ENCODE data around the gene PLA2G4A. TPM values are rescaled to one million over a fixed set of nuclear protein-coding genes. Genes with fewer than 3 reads are reported as not detected.

PLA2G4A gene
- total and polyA plus RNA-seq, 2 experiments from 2014 or later = 1.6 to 2.9 TPM

GRCh38 chr1:186974774-186975181 lies 146.0 kb downstream of the PLA2G4A start:
- H3K4me3 ChIP-seq = peak overlapping the region; percentile 51
- H3K4me2 ChIP-seq (ENCODE audit: unreplicated experiment) = peak overlapping the region; percentile 79
- no peaks in the 10 kb centered on the region for H4K20me1 ChIP-seq (ENCODE audit: insufficient read depth)
- peaks cover 19% of the 10 kb centered on the region for H3F3A ChIP-seq (ENCODE audit: insufficient read depth)
- H3K9me3 ChIP-seq (ENCODE audit: low read depth) = no peaks in the 10 kb centered on the region
- H3K79me2 ChIP-seq (ENCODE audit: insufficient read depth) = no peaks in the 10 kb centered on the region
- no peaks in the 10 kb centered on the region for H3K9me2 ChIP-seq (ENCODE audit: insufficient read depth)
- in situ Hi-C loops (cut with MboI) = no loop called here
- peak overlapping the region; percentile 66 for H3K27ac ChIP-seq
- no peaks in the 10 kb centered on the region for H3K36me3 ChIP-seq (ENCODE audit: low read depth)
- H3K4me1 ChIP-seq (ENCODE audit: insufficient read depth) = peaks cover 14% of the 10 kb centered on the region
- no peaks in the 10 kb centered on the region for H3K27me3 ChIP-seq (replicated peaks; ENCODE audit: insufficient read depth)
- H2AFZ ChIP-seq = peak overlapping the region; percentile 33
- H3K9ac ChIP-seq = peak overlapping the region; percentile 43
- WGBS, 2 experiments (ENCODE audit: low coverage in 1 of 2, low lambda C conversion rate in 2 of 2, missing lambda C conversion rate in 2 of 2) = 0 to 2% methylated on average over 3 of the region's 3 CpGs
- TF ChIP-seq EZH2 (IDR thresholded peaks at IDR 0.05; ENCODE audit: insufficient read depth, poor library complexity, severe bottlenecking) (no peak), EZH2phosphoT487 (IDR thresholded peaks at IDR 0.05; ENCODE audit: insufficient read depth, low read depth) (0 out of 2 replicates have a peak, but pooled peaks have one; percentile 67)
- DNase-seq = peak; percentile 97

GRCh38 chr1:186975220-186975619 lies 146.5 kb downstream of the PLA2G4A start:
- whole genome bisulfite sequencing, 2 experiments (ENCODE audit: low coverage in 1 of 2, low lambda C conversion rate in 2 of 2, missing lambda C conversion rate in 2 of 2) = 91 to 97% methylated on average over 1 of the region's 1 CpG
- Histone ChIP-seq H3K9me2 (ENCODE audit: insufficient read depth) (no peaks in the 10 kb centered on the region), H3K4me2 (ENCODE audit: unreplicated experiment) (peak overlapping the region; percentile 57), H4K20me1 (ENCODE audit: insufficient read depth) (no peaks in the 10 kb centered on the region), H3K36me3 (ENCODE audit: low read depth) (no peaks in the 10 kb centered on the region), H3K79me2 (ENCODE audit: insufficient read depth) (no peaks in the 10 kb centered on the region), H3K4me3 (peak overlapping the region; percentile 24), H3K27me3 (replicated peaks; ENCODE audit: insufficient read depth) (no peaks in the 10 kb centered on the region), H2AFZ (no peak overlapping the region), H3F3A (ENCODE audit: insufficient read depth) (peaks cover 19% of the 10 kb centered on the region), H3K27ac (peak overlapping the region; percentile 66), H3K9ac (peak overlapping the region; percentile 43), H3K9me3 (ENCODE audit: low read depth) (no peaks in the 10 kb centered on the region), H3K4me1 (ENCODE audit: insufficient read depth) (peaks cover 14% of the 10 kb centered on the region)
- TF ChIP-seq EZH2phosphoT487 (IDR thresholded peaks at IDR 0.05; ENCODE audit: insufficient read depth, low read depth) (no peak), EZH2 (IDR thresholded peaks at IDR 0.05; ENCODE audit: insufficient read depth, poor library complexity, severe bottlenecking) (no peak)
- in situ Hi-C loops (cut with MboI) = no loop called here
- no peak for DNase-seq

- Histone ChIP-seq H3K4me1 (ENCODE audit: insufficient read depth) (peaks cover 14% of the 10 kb centered on the region), H3K27me3 (replicated peaks; ENCODE audit: insufficient read depth) (no peaks in the 10 kb centered on the region), H3K79me2 (ENCODE audit: insufficient read depth) (no peaks in the 10 kb centered on the region), H3K9me2 (ENCODE audit: insufficient read depth) (no peaks in the 10 kb centered on the region), H3K9ac (no peak overlapping the region), H4K20me1 (ENCODE audit: insufficient read depth) (no peaks in the 10 kb centered on the region), H3K9me3 (ENCODE audit: low read depth) (no peaks in the 10 kb centered on the region), H2AFZ (no peak overlapping the region), H3K4me3 (no peak overlapping the region), H3K4me2 (ENCODE audit: unreplicated experiment) (no peak overlapping the region), H3K27ac (no peak overlapping the region), H3F3A (ENCODE audit: insufficient read depth) (peaks cover 19% of the 10 kb centered on the region), H3K36me3 (ENCODE audit: low read depth) (no peaks in the 10 kb centered on the region)
- in situ Hi-C loops (cut with MboI) = no loop called here
- 81 to 86% methylated on average over 8 of the region's 8 CpGs for WGBS, 2 experiments (ENCODE audit: low coverage in 1 of 2, low lambda C conversion rate in 2 of 2, missing lambda C conversion rate in 2 of 2)
- TF ChIP-seq EZH2 (IDR thresholded peaks at IDR 0.05; ENCODE audit: insufficient read depth, poor library complexity, severe bottlenecking) (no peak), EZH2phosphoT487 (IDR thresholded peaks at IDR 0.05; ENCODE audit: insufficient read depth, low read depth) (no peak)
- DNase-seq = no peak
Measured at GRCh38 chr1:186976700-186977099, 148.0 kb downstream of the PLA2G4A start.

GRCh38 chr1:186977266-186977957 lies 148.7 kb downstream of the PLA2G4A start:
- Histone ChIP-seq H3K79me2 (ENCODE audit: insufficient read depth) (no peaks in the 10 kb centered on the region), H3K4me1 (ENCODE audit: insufficient read depth) (peaks cover 14% of the 10 kb centered on the region), H3K9ac (no peak overlapping the region), H3K9me3 (ENCODE audit: low read depth) (no peaks in the 10 kb centered on the region), H2AFZ (no peak overlapping the region), H3K4me3 (no peak overlapping the region), H3K36me3 (ENCODE audit: low read depth) (no peaks in the 10 kb centered on the region), H4K20me1 (ENCODE audit: insufficient read depth) (no peaks in the 10 kb centered on the region), H3F3A (ENCODE audit: insufficient read depth) (peaks cover 19% of the 10 kb centered on the region), H3K4me2 (ENCODE audit: unreplicated experiment) (no peak overlapping the region), H3K27ac (no peak overlapping the region), H3K9me2 (ENCODE audit: insufficient read depth) (no peaks in the 10 kb centered on the region), H3K27me3 (replicated peaks; ENCODE audit: insufficient read depth) (no peaks in the 10 kb centered on the region)
- in situ Hi-C loops (cut with MboI) = no loop called here
- no peak for TF ChIP-seq EZH2 (IDR thresholded peaks at IDR 0.05; ENCODE audit: insufficient read depth, poor library complexity, severe bottlenecking)
- no peak for TF ChIP-seq EZH2phosphoT487 (IDR thresholded peaks at IDR 0.05; ENCODE audit: insufficient read depth, low read depth)
- peak; percentile 35 for DNase-seq
- WGBS, 2 experiments (ENCODE audit: low coverage in 1 of 2, low lambda C conversion rate in 2 of 2, missing lambda C conversion rate in 2 of 2) = 91 to 94% methylated on average over 3 of the region's 3 CpGs
